Suprapubic skin (tissue), 4 donors: ENCODE results near the gene CRELD1. TPM values are rescaled to one million over a fixed set of nuclear protein-coding genes. Genes with fewer than 3 reads are reported as not detected.

Source experiments
- DNase-seq, 2 donors: peaks; one replicate each; pipeline ENCODE4 v3.0.0-alpha.2; 2019; ENCODE audit warnings: low spot score in 2 of 2
- H3K27ac ChIP-seq: fragments of 200-600 bp; sonication (generic); one replicate; pipeline ENCODE4 v1.5.1; 2019
- H3K27me3 ChIP-seq: fragments of 200-600 bp; sonication (generic); one replicate; pipeline ENCODE4 v1.5.1; 2019
- H3K36me3 ChIP-seq: fragments of 200-600 bp; sonication (generic); one replicate; pipeline ENCODE4 v1.5.1; 2019
- H3K4me1 ChIP-seq: fragments of 200-600 bp; sonication (generic); one replicate; pipeline ENCODE4 v1.5.1; 2019
- H3K4me3 ChIP-seq: fragments of 200-600 bp; sonication (generic); one replicate; pipeline ENCODE4 v1.5.1; 2019; ENCODE audit warnings: mild to moderate bottlenecking
- H3K9me3 ChIP-seq: fragments of 200-600 bp; sonication (generic); one replicate; pipeline ENCODE4 v1.5.1; 2019
- EP300 ChIP-seq: sonication (generic); formaldehyde crosslinking; IDR thresholded peaks from one replicate; pipeline ENCODE4 v1.6.1; 2017; ENCODE audit warnings: antibody characterized with exemption
- POLR2A ChIP-seq, 2 donors: fragments of 450-650 bp; IDR thresholded peaks; one replicate each; pipeline ENCODE4 v1.6.1; 2017; ENCODE audit warnings: antibody characterized with exemption in 2 of 2, mild to moderate bottlenecking in 2 of 2, moderate library complexity in 2 of 2
- POLR2AphosphoS5 ChIP-seq, 3 donors: sonication (generic); formaldehyde crosslinking; IDR thresholded peaks; one replicate each; pipeline ENCODE4 v1.6.1; 2017; ENCODE audit warnings: antibody characterized with exemption in 3 of 3
- WGBS: methylation state at CpG from one replicate; pipeline ENCODE4 v1.1.5; 2018; 5-methylcytosine and 5-hydroxymethylcytosine counted together
- total RNA-seq, 4 donors: library from RNA; depleted of rRNA; stranded (reverse); fragments of >200 nt; gene quantifications; one replicate each; pipeline ENCODE4 v1.1.0, GENCODE V29; 2016
- TF ChIP-seq, protein P1 (sequence below), 2 donors: fragments of 200-600 bp in 1 of 2; fragments of 450-650 bp in 1 of 2; sonication (generic) in 1 of 2; IDR thresholded peaks; one replicate each; pipeline ENCODE4 v1.5.1; 2016 to 2019; ENCODE audit warnings: antibody characterized with exemption in 2 of 2, mild to moderate bottlenecking in 1 of 2, moderate library complexity in 1 of 2

The CRELD1 gene
- total RNA-seq, 4 donors from 2014 or later, result 18.9 to 46.7 (median 26.0) TPM

GRCh38 chr3:9902372-9903237 is 31.0 kb upstream of the CRELD1 start, which contains the start of gene IL17RE:
Gene IL17RE (plus strand): TSS chr3:9902848. CDS start chr3:9902933, 85 bp downstream.
- Histone ChIP-seq H3K4me1 (peaks cover 50% of the 10 kb centered on the region), H3K27ac (peak within 1 kb of the TSS; percentile 89), H3K36me3 (peaks cover 4% of the 10 kb centered on the region), H3K27me3 (no peaks in the 10 kb centered on the region), H3K9me3 (no peaks in the 10 kb centered on the region), H3K4me3 (peak within 1 kb of the TSS; percentile 53)
- peak in 1 of 2 donors; percentile 73 for DNase-seq
- TF ChIP-seq POLR2A (IDR thresholded peaks at IDR 0.05) (no peak), POLR2AphosphoS5 (IDR thresholded peaks at IDR 0.05) (no peak), EP300 (no peak)
- TF ChIP-seq, protein P1, sequence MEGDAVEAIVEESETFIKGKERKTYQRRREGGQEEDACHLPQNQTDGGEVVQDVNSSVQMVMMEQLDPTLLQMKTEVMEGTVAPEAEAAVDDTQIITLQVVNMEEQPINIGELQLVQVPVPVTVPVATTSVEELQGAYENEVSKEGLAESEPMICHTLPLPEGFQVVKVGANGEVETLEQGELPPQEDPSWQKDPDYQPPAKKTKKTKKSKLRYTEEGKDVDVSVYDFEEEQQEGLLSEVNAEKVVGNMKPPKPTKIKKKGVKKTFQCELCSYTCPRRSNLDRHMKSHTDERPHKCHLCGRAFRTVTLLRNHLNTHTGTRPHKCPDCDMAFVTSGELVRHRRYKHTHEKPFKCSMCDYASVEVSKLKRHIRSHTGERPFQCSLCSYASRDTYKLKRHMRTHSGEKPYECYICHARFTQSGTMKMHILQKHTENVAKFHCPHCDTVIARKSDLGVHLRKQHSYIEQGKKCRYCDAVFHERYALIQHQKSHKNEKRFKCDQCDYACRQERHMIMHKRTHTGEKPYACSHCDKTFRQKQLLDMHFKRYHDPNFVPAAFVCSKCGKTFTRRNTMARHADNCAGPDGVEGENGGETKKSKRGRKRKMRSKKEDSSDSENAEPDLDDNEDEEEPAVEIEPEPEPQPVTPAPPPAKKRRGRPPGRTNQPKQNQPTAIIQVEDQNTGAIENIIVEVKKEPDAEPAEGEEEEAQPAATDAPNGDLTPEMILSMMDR (IDR thresholded peaks at IDR 0.05), result no peak
- 38% methylated on average over 10 of the region's 13 CpGs for WGBS

GRCh38 chr3:9903238-9903624 is 30.4 kb upstream of the CRELD1 start:
- peak overlapping the region; percentile 89 for H3K27ac ChIP-seq
- peak overlapping the region; percentile 53 for H3K4me3 ChIP-seq
- WGBS, result 17% methylated on average over 4 of the region's 4 CpGs
- H3K27me3 ChIP-seq, result no peaks in the 10 kb centered on the region
- H3K4me1 ChIP-seq, result peaks cover 47% of the 10 kb centered on the region
- H3K36me3 ChIP-seq, result peaks cover 6% of the 10 kb centered on the region
- no peak for DNase-seq
- TF ChIP-seq POLR2AphosphoS5 (IDR thresholded peaks at IDR 0.05) (no peak), EP300 (no peak), POLR2A (IDR thresholded peaks at IDR 0.05) (no peak)
- TF ChIP-seq, protein P1 (IDR thresholded peaks at IDR 0.05), result no peak
- no peaks in the 10 kb centered on the region for H3K9me3 ChIP-seq

DNA sequence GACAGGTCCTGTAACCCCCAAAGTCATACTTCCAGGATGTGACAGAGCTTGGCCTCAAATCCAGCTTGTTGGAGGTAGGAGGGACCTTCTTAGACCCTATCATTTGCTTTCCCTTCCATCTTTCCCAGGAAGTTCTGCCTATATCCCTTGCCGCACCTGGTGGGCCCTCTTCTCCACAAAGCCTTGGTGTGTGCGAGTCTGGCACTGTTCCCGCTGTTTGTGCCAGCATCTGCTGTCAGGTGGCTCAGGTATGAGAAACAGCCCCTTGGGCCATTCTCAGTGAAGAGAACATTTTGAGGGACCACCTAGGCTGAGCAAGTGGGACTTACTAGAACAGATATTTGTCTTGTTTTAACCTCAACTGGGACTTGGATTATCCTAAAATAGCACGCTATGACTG is 29.7 kb upstream of the CRELD1 start:
- Histone ChIP-seq H3K27me3 (no peaks in the 10 kb centered on the region), H3K4me3 (peak overlapping the region; percentile 53), H3K4me1 (peaks cover 46% of the 10 kb centered on the region), H3K27ac (peak overlapping the region; percentile 89), H3K36me3 (peaks cover 13% of the 10 kb centered on the region), H3K9me3 (no peaks in the 10 kb centered on the region)
- TF ChIP-seq, protein P1 (IDR thresholded peaks at IDR 0.05), result no peak
- TF ChIP-seq EP300 (no peak), POLR2AphosphoS5 (IDR thresholded peaks at IDR 0.05) (no peak), POLR2A (IDR thresholded peaks at IDR 0.05) (no peak)
- WGBS, result 68% methylated on average over 2 of the region's 4 CpGs
- DNase-seq, result no peak

GRCh38 chr3:9906480-9906879 is 27.2 kb upstream of the CRELD1 start:
- WGBS, result 77% methylated on average over 5 of the region's 5 CpGs
- Histone ChIP-seq H3K27ac (no peak overlapping the region), H3K4me3 (no peak overlapping the region), H3K36me3 (peaks cover 33% of the 10 kb centered on the region), H3K9me3 (no peaks in the 10 kb centered on the region), H3K27me3 (no peaks in the 10 kb centered on the region), H3K4me1 (peaks cover 38% of the 10 kb centered on the region)
- TF ChIP-seq, protein P1 (IDR thresholded peaks at IDR 0.05), result no peak
- TF ChIP-seq EP300, result no peak
- no peak for TF ChIP-seq POLR2A (IDR thresholded peaks at IDR 0.05)
- no peak for TF ChIP-seq POLR2AphosphoS5 (IDR thresholded peaks at IDR 0.05)
- DNase-seq, result no peak

- Histone ChIP-seq H3K4me3 (no peak overlapping the region), H3K27ac (no peak overlapping the region), H3K27me3 (no peaks in the 10 kb centered on the region), H3K4me1 (peaks cover 38% of the 10 kb centered on the region), H3K9me3 (no peaks in the 10 kb centered on the region), H3K36me3 (peaks cover 35% of the 10 kb centered on the region)
- TF ChIP-seq EP300, result no peak
- TF ChIP-seq, protein P1 (IDR thresholded peaks at IDR 0.05), result no peak
- TF ChIP-seq POLR2AphosphoS5 (IDR thresholded peaks at IDR 0.05), result no peak
- TF ChIP-seq POLR2A (IDR thresholded peaks at IDR 0.05), result no peak
- no peak for DNase-seq
- 81% methylated on average over 3 of the region's 3 CpGs for WGBS
Measured at GRCh38 chr3:9908286-9908685, 25.3 kb upstream of the CRELD1 start.
